GM12865 (cell line): ENCODE data around the gene DGKA.

Experiments
- DNase-seq: peaks from one replicate; pipeline ENCODE4 v3.0.0; 2010; ENCODE audit warnings: low read depth
- H3K4me3 ChIP-seq: 2 replicates; pipeline ENCODE4 v1.5.1; 2011; ENCODE audit warnings: mild to moderate bottlenecking, low read depth, low read length, control low read depth
- TF ChIP-seq, protein P1 (sequence below): IDR thresholded peaks from 2 replicates; pipeline ENCODE4 v1.5.1; 2011; ENCODE audit warnings: low read length, control low read depth, low read depth, inconsistent platforms; ENCODE audit not compliant: insufficient read depth; ENCODE audit errors: missing control alignments

The DGKA gene

DNA sequence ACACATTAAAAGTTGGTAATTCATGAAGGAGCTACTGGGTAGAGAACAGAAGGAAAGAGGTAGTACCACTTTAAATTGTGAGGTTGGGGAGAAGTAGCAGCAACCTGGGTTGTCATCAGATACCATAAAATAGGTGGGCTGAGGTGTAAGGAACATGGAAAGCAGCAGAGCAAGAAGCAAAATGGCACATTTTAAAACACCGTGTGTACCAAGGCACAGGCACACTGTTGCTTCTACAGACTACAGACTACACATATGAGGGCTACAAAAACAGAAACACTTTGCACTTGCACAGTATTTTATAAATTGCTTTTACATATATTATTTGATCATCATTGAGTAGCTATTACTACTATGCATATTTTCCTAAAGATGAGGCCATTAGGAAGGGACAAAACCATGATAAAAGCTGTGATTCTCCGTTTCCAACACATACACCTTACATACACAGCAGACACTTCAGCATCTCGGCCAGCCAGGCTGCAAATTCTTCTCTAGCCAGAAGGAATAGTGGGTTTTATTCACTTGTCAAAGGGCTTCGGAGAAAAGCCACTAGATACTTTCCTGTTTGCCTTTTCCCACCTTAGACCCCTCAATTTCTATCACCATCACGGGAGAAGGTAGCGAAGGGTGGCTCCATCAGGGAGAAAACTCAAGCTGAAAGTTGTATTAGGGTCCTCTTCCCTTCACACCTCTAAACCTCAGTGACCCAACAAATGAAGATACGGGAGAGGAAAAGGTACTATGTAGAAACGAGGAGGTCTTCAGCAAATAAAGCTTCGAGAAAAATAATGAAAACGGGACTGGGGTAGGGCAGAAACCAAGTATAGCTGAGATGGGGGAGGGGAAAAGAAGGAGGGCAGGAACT, 4.9 kb upstream of the DGKA start:
- no peak for DNase-seq
- TF ChIP-seq, protein P1, sequence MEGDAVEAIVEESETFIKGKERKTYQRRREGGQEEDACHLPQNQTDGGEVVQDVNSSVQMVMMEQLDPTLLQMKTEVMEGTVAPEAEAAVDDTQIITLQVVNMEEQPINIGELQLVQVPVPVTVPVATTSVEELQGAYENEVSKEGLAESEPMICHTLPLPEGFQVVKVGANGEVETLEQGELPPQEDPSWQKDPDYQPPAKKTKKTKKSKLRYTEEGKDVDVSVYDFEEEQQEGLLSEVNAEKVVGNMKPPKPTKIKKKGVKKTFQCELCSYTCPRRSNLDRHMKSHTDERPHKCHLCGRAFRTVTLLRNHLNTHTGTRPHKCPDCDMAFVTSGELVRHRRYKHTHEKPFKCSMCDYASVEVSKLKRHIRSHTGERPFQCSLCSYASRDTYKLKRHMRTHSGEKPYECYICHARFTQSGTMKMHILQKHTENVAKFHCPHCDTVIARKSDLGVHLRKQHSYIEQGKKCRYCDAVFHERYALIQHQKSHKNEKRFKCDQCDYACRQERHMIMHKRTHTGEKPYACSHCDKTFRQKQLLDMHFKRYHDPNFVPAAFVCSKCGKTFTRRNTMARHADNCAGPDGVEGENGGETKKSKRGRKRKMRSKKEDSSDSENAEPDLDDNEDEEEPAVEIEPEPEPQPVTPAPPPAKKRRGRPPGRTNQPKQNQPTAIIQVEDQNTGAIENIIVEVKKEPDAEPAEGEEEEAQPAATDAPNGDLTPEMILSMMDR, result no peak
- H3K4me3 ChIP-seq, result peak overlapping the region; percentile 79

DNA sequence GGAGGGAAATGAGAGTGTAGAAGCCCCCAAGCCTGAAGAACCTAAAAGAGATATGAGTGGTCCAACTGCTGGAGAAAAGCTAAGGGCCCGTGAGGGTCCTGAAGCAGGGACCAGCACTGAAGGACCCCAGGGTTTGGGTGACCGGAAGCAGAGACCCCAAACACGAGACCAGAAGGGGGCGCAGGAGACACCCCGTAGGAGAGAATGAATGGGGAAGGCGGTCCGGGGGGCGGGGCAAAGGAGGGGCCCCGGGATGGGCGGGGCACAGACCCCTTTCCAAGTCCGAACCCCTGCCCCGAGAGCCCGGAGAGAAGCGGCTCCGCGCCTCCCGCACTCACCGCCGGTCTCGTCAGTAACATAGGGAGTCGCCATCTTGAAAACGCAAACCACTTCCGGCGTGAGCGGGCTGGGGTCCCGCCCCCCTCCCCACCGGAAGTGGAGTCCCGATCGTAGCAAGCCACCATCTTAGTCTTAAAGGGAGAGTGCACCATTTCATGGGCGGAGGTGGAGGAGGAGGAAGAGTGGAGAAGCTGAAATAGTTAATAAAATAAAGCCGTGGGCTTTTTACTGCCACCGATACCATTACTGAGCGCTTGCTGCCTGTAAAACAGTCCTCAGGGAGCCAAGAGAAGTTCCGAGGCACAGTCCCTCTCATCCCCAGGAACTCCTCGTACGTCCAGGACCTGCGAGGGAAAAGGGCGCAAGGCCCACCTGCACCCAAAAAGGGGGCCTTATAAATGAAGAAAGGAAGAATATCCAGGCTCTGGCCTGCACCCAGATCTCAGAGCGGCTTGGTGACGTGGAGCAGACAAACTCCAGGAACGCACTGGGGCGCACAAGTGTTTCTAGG, 4.0 kb upstream of the DGKA start:
- TF ChIP-seq, protein P1, result peak; percentile 78
- H3K4me3 ChIP-seq, result peak overlapping the region; percentile 79
- DNase-seq, result peak; percentile 97

GRCh38 chr12:55927588-55928502, 3.1 kb upstream of the DGKA start, which contains the start of gene PYM1:
Gene PYM1 (minus strand): TSS chr12:55927894. CDS start chr12:55927761, 133 bp downstream.
- TF ChIP-seq, protein P1, result no peak
- DNase-seq, result peak; percentile 95
- H3K4me3 ChIP-seq, result peak within 1 kb of the TSS; percentile 79

- H3K4me3 ChIP-seq, result peak overlapping the region; percentile 79
- peak; percentile 92 for DNase-seq
- TF ChIP-seq, protein P1, result no peak
These were observed 1.6 kb upstream of the DGKA start for GRCh38 chr12:55929306-55929791.

GRCh38 chr12:55931317-55931779, 386 bp downstream of the DGKA start:
- TF ChIP-seq, protein P1, result no peak
- DNase-seq, result no peak
- H3K4me3 ChIP-seq, result peak overlapping the region; percentile 82
